ENCODE data around the gene ARL2.

DNA sequence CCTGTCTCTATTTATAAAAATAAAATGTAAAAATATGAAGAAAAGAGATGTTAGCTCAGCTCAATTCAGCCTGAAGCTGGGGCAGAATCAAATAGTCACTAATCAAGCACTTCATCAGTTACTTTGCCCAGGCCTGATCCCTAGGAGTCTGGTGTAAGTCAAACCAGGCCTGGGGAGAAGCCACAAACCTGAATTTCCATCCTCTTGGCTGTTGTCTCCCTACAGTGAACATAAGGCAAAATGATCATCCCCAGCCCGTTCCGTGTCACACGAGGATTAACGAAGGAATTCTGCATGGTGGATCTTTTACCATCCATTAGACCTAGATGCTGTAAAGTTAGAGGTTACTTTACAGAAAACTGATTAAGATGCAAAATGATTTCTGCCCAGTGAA is 50.9 kb downstream of the ARL2 start:
- TF ChIP-seq CTCF (conservative IDR thresholded peaks at IDR 0.05) (no peak), ZFX (IDR thresholded peaks at IDR 0.05) (no peak)
